Activated T-cell treated with anti-CD3 and anti-CD28 coated beads for 48 hours (primary cell): Measurements from ENCODE around the gene PRKCSH.
"Not testable (repeated sequence)": the region's sequence is repeated elsewhere in the genome, so short reads cannot be mapped to it uniquely, and the experiment has no call there.

Experiments
- DNase-seq: peaks from one replicate; pipeline ENCODE4 v3.0.0-alpha.2; 2020; ENCODE audit warnings: low read depth

PRKCSH gene

DNA sequence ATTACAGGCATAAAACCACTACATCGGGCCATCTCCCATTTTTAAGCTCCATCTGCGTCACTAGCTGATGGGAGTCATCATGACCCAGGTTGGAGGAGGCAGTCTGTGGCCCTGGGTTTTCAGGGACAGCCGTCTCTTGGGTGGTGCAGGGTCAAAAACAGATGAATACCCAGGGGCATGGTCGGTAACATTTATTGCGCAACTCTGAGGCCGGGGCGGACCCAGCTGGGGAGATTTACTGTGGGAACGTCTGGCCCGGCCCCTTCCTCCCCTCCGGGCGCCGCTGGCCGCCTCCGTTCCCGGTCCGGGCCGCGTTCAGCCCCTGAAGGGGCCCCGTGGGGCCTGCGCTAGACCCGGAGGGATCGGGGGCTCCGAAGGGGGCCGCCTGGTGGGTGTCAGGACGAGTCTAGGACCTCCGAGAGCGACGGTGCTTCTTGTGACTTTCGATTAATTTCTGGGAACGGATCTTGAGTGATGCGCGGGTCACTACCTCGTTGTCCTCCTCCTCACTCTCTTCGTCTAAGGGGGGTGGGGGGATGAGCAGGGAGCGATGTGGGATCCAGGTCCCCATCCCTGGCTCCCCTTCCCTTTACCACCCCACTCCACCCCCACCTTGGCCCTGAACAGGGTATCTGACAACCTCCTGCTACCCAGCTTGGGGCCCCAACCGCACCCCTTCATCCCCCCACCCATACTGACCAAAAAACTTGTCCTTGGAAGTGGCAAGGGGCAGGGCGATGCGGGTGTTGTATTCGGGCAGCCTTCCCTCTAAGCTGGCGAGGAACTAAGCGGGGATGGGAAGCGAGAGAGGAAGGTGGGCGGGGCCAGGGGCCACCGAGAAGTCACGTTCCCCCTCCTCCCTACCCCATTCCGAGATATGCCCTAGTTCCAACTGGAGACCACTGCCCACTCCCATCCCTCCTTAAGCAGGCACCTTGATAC lies 14.7 kb upstream of the PRKCSH start:
- DNase-seq, result no peak

DNA sequence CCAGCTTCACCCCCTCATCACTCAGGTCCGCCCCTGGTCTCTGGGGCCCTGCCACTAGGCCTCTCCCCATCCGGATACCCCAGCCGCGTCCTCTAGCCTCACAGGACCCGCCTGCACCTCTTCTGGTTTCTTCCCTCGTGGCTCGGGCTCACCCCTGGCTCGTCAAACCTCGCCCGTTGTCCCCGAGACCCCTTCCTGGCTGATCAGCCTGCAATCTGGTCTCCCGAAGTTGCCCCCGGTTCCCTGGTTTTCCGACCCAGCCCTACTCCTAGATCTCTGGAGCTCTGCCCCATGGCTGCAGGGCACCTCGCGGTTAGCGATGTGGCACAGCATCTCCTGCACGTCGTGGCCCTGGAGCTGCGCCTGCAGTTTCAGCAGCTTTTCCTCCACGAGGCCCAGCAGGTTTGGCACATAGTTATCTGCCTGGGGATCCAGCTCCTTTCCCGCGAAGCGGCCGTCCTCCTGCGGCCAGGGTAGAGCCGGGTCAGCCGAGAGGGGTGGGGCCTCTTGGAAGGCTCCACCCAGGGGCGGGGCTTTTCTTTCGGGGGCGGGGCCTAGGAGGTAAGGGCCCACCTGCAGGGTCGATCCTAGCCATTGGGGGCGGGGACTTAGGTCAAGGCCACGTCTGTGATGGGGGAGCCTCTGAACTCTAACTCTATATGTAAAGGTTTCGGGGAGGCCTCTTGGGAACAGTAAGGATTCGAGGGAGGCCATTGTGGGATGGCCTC lies 13.9 kb upstream of the PRKCSH start:
- DNase-seq, result peak; percentile 41

DNA sequence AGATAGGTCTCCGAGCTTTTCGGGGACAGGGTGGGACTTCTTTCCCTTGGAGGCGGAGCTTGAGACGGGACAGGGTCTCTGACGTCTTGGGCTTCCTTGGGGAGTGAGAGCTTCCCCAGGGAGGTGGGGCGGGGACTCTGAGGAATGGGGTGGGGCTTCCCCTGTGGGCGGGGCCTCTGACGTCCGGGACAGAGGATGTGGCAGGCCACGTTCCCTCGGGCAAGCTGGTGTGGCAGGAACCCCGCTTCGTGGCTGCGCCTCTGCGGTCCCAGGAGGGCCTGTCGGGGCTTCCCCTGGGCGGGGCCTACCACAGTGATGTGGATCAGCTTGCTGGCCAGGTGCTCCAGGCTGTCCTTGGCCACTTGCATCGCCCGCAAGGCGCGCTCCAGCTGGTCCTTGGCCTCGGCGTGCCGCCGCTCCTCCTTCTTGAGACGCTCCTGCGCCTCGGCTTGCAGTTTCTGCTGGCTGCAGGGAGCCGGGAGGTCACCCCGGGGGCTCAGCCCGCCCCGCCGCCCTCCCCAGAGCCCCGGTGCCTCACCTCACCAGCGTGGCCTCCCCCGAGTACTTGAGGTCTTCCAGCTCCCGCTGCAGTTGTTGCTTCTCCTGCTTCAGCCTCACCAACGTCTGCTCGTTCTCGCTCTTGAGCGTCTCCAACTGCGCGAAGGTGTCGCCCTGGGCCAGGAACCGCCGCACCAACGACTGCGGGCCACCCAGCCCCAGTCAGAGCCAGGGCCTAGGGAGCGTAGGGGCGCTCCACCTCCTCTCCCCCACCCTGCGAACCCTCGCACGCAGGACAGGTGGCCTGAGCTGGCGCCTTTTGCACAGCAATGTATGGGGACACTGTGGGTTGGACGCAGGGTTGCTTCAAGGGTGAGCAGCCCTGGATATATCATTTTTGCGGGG lies 13.0 kb upstream of the PRKCSH start:
- peak; percentile 66 for DNase-seq

DNA sequence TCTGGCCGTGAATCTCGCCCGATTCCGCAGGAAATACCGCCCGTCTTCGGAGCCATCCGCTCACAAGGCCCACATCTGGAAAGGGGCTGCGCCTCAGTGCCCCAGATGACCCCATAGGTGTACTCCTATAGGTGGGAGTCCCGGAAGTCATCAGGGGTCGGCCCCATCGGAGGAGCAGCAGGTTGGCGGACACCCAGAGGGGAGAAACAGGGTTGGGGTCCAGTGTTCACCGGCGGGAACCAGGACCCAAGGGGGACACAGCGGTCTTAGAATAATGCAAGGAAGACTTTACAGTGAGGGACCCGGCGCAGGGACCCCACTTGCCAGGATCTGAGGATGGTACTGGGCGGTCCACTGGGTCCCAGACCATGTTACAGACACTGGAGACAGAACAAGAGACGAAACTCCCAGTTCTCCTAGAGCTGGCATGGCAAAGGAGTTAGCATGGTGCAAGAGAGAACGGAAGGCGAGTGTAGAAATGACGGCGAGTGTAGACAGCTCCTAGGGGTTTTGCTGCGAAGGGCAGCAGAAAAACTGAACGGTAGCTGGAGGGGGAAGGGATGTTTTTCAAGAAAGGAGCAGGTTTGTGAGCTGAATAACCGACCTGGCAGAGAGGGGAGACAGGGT lies 12.2 kb upstream of the PRKCSH start:
- no peak for DNase-seq

DNA sequence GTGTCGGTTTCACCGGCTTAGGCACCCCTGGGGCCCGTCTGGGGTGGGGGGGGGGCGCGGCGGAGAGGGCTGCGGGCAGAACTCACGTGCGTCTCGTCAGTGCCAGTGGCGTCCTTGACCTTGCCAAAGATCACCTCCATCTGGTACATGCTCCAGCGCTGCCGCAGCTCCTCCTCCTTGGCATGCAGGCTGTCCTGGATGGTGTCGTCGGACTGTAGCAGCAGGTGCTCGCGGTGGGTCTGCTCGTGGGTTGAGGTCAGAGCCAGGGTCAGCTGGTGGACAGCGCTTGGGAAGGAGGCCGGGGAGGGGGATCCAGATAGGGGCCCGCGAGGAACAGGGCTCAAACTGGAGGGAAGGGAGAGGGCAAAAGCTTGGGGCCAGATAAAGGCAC lies 11.6 kb upstream of the PRKCSH start:
- DNase-seq, result no peak

DNA sequence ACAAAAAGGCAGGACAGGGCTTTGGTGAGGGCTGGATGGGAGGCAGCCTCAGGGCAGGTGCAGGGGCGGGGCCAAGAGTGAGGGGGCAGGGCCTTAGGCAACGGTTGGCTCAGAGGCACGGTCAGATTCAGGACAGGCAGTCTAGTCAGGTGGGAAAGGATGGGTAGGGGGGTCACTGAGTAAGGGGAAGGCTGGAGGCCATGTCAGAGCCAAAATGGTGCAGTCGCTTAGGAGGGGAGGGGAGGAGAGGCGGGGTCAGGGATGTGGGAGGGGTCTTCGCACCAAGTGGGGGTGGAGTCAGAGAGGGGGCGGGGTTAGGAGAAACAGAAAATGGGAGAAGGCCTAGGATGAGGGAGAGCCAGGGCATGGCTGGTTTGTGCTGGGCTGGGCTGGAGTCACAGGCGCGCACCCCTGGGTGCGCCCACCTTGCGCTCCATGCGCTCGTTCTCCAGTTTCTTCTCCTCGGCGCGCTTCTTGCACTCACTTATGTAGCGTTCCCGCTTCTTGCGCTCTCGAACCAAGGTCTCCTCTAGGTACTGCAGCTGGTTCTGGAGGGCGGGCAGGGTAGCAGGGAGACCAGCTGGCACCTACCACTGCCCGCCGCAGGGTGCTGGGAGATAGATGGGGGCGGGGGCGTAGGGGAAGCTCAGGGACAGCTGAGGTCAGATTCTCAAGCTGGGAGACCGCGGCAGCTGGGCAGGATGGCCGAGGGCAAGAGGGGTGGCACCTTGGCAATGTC lies 9.5 kb upstream of the PRKCSH start:
- DNase-seq, result no peak

DNA sequence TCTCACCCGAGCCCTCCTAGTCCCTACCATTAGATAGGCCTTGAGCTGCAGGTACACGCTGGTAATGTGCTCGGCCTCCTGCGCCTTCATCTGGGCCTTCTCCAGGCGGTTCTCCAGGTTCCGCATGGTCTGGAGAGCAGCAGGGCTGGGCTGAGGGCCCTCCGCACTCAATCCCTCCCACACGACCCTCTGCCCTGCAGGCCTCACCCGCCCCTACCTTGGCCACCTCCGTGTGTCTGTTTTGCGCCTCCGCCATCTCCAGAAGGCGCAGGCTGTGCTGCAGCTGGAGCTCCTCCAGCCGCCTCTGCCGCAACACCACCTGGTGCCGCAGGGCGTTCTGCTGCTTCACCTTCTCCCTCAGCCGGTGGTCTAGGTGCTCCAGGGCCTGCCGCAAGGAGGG lies 8.8 kb upstream of the PRKCSH start:
- no peak for DNase-seq

DNA sequence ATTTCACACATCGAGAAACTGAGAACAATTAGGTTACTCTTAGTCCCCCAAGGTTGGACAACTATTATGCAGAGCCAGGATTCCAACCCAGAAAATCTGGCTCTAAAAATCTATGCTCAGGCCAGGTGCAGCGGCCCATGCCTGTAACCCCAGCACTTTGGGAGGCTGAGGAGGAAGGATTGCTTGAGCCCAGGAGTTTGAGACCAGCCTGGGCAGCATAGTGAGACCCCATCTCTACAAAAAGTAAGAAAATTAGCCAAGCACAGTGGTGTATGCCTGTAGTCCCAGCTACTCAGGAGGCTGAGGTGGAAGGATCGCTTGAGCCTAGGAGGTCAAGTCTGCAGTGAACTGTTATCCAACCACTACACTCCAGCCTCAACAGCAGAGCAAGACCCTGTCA lies 1.9 kb upstream of the PRKCSH start:
- not testable (repeated sequence) for DNase-seq

DNA sequence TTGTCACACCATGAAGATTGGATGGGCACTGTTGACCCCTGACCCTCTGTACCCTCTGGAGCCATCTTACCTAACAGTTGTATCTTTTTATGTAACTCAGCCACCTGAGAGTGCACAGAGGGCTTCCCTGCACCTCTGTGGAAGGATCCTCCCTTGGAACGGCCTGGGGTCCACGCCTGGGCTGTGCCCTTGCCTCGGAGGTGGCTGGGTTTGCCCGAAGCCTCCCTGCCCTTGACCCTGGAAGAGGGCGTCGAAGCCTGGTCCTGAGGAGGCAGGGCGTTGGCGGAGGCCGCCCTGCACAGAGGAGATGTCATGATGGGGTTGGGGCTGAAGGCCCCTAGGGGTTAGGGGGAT lies 755 bp upstream of the PRKCSH start:
- no peak for DNase-seq

DNA sequence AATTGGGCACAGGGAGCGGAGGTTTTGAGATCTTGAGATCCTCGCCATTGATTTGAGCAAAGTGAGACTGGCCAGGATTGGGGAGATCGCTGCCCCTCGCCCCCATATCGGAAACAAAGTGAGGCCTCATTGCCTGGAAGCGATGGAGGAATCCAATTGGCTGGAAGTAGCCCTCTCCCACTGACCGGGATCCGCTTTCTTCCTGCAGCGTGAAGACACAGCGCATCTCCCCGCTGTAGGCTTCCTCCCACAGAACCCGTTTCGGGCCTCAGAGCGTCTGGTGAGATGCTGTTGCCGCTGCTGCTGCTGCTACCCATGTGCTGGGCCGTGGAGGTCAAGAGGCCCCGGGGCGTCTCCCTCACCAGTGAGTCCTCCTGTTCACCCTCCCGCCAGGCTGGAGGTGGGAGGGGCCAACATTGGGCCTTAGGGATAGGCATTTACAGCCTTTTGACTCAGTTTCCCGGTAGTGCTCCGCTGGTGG lies 438 bp downstream of the PRKCSH start:
- DNase-seq, result peak; percentile 12

DNA sequence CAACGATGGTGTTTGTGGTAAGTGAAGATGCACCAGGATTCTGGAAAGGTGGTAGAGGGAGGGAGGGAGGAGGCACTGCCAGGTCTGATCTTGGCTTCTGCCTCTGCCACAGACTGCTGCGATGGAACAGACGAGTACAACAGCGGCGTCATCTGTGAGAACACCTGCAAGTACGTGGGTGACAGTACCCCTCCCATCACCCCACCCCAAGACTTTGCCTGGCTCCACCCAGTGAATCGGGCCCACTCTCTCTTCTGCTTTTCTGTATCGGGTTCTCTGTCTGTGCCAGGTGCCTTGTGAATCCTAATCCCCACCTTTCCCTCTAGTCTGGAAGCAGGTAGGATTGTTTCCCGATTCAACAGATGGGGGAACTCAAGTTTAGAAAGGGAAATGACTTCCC lies 2.5 kb downstream of the PRKCSH start:
- DNase-seq, result no peak

DNA sequence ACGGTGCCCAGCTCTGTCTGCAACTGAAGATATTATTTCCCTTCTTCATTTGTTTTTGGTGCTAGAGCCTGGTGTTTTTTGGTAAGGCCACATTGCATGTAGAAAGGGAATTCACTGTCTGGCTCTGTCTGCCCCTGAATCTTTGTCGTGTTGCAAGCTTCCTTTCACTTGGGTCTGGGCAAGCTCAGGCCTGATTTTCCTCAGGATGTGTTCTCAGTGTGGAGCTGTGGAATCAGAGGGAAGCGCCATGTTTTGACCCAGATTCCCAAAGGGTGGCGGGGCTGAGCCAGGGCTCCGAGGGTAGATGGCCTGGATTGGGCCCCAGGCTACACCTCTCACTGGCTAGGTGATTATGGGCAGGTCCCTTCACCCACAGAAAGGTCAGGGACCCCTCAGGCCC lies 8.6 kb downstream of the PRKCSH start:
- DNase-seq, result no peak

DNA sequence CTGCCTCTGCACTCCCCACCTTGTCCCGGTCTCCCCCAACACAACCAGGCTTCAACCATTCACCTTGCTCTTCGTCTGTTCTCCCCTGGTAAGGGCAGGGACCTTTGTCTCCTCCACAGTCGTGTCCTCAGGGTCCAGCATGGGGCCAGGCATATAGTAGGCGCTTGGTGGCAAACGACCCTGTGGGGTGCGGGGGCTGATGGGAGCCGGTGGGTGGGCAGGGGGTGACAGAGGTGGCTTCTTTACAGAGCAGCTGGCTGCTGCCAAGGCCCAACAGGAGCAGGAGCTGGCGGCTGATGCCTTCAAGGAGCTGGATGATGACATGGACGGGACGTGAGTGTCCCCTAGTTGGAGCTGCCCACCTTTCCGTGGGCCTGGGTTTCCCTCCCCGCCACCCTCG lies 9.7 kb downstream of the PRKCSH start:
- DNase-seq, result no peak

DNA sequence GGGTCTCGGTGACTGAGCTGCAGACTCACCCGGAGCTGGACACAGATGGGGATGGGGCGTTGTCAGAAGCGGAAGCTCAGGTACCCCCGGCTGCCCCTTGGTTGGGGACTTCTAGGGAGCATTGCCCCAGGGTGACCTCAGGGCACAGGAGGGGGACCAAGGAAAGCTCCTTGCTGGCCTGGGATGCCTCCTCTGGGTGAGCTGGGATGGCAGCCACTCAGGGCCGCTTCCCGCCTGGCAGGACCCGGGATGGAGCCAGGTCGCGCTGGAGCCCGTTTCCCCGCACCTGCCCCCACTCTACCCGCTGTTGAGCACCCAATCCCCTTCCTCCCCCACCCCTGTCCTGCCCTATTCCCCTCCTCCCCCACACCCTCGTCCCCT lies 10.8 kb downstream of the PRKCSH start:
- DNase-seq, result no peak

DNA sequence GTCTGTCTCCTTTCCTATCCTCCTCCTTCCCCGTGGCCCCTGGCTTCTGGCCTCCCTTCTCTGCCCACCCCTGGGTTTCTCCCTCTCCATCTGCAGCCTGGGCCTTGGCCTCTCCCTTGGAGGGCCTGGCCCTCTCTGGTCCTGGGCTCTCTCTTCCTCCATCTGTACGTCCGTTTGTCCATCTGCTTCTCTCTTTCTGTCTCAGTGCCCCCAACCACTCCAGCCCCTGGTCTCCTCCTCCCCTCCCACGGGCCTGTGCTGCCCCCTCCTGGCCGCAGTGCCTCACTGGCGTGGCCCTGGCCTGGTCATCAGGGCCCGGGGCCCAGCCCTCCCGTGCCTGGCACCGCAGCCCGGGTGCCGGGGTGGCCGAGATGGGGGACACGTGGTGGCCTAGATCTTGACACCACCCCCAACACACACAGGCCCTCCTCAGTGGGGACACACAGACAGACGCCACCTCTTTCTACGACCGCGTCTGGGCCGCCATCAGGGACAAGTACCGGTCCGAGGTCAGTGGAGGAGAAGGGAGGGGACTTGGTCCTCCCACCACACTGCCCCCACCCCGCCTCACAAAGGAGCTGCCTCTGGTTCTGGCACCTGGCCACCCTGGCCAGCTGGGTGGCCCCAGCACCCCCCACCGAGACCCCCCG lies 11.3 kb downstream of the PRKCSH start:
- DNase-seq, result peak; percentile 30

DNA sequence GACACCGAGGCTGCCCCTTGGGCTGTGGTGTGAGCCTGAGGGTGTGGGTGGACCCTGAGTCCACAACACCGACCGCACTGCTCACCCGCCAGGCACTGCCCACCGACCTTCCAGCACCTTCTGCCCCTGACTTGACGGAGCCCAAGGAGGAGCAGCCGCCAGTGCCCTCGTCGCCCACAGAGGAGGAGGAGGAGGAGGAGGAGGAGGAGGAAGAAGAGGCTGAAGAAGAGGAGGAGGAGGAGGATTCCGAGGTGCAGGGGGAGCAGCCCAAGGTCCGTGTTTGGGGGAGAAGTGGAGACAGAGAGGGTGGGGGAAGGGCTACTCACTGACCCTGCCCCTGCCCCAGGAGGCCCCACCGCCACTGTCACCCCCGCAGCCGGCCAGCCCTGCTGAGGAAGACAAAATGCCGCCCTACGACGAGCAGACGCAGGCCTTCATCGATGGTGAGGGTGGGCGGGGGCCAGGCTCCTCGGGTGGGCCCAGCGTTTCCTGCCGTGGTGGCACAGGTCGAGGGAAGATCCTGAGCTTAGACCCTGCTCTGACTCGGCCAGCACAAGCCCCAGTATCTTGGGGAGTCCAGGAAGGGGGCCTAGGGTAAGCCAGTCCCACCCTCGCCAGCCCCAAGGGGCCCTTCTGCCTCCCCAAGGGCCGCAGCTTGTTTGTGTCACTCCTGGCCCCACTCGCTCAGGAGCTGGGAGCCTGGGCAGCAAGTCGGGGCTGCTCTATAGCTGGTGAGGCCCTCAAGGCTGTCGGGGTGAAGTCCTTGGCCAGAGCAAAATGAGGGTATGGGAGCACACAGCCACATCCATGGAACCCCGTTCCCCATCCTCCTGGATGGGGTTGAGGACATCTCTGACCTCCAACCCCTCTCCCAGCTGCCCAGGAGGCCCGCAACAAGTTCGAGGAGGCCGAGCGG lies 12.2 kb downstream of the PRKCSH start:
- DNase-seq, result no peak

DNA sequence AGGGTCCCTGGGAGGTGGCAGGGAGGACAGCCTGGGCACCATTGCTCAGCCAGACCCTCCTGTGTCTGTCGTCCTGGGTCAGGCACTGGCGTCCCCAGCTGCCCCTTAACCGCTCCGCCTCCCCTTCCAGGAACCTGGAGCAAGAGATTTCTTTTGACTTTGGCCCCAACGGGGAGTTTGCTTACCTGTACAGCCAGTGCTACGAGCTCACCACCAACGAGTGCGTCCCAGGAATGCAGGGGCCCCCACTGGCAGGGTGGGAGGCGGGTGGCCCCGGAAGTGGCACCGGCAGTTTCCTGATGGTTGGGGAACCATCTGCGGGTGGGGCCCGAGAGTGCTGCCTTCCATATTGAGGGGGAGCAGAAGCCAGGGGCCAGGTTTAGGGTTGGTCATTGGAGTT lies 13.0 kb downstream of the PRKCSH start:
- no peak for DNase-seq

DNA sequence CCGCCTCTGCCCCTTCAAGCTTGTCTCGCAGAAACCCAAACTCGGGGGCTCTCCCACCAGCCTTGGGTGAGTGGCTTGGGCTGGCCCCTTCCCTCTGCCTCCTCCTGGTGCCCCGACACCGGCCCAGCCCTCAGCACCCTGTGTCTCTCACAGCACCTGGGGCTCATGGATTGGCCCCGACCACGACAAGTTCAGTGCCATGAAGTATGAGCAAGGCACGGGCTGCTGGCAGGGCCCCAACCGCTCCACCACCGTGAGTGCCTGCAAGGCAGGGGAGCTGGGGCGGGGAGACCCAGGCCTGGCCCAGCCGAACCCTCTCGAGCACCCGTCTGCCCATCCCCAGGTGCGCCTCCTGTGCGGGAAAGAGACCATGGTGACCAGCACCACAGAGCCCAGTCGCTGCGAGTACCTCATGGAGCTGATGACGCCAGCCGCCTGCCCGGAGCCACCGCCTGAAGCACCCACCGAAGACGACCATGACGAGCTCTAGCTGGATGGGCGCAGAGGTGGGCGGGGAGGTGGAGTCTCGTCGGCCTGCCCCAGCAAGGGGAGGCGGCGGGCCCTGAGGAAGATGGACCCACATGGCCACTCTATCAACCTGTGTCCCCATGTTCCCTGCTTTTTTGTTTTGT lies 13.6 kb downstream of the PRKCSH start:
- DNase-seq, result no peak
